ENCODE results near the gene PODXL2. TPM values are rescaled to one million over a fixed set of nuclear protein-coding genes. Genes with fewer than 3 reads are reported as not detected.

The PODXL2 gene
- total and polyA plus RNA-seq, 2 donors (not counting 1 experiment from before 2014, with no cell fraction given): 3.1 to 4.0 TPM

GRCh38 chr3:127667119-127667681 is 38.2 kb downstream of the PODXL2 start:
- no peak overlapping the region for H3K4me3 Mint-ChIP-seq
- H3K27ac Mint-ChIP-seq: no peak overlapping the region
- Histone ChIP-seq H4K20me1 (ENCODE audit: control insufficient read depth, insufficient read depth, low read length, poor library complexity, severe bottlenecking) (no peaks in the 10 kb centered on the region), H3K4me3 (ENCODE audit: control extremely low read depth in 1 of 5, extremely low read depth in 1 of 5, insufficient read depth in 1 of 5, low read depth in 2 of 5, low read length in 4 of 5) (no peak overlapping the region), H3K9ac (ENCODE audit: low read length) (no peak overlapping the region), H2AFZ (ENCODE audit: insufficient read depth, low read depth, low read length, poor library complexity, severe bottlenecking) (no peak overlapping the region), H3K4me1 (ENCODE audit: control insufficient read depth in 2 of 2, insufficient read depth in 2 of 2, low read length in 2 of 2) (peaks cover 7 to 9% of the 10 kb centered on the region in 2 donors), H3K4me2 (replicated peaks; ENCODE audit: low read depth, low read length, poor library complexity, severe bottlenecking) (no peak overlapping the region), H3K36me3 (replicated peaks in 1 of 2; ENCODE audit: control extremely low read depth in 1 of 2, control insufficient read depth in 1 of 2, extremely low read depth in 1 of 2, insufficient read depth in 2 of 2, low read length in 1 of 2) (no peaks in the 10 kb centered on the region), H3K27me3 (replicated peaks in 1 of 4; ENCODE audit: control extremely low read depth in 1 of 4, control insufficient read depth in 3 of 4, insufficient read depth in 4 of 4, low read length in 3 of 4) (no peaks in the 10 kb centered on the region), H3K9me3 (ENCODE audit: control extremely low read depth in 1 of 3, control insufficient read depth in 2 of 3, insufficient read depth in 1 of 3, low read length in 2 of 3) (no peaks in the 10 kb centered on the region), H3K27ac (ENCODE audit: low read length in 2 of 2) (no peak overlapping the region), H3K79me2 (ENCODE audit: control insufficient read depth, insufficient read depth, low read length) (peaks cover 7% of the 10 kb centered on the region)
- 94% methylated on average over 5 of the region's 6 CpGs for WGBS (ENCODE audit: insufficient coverage)
- DNase-seq (no peak), ATAC-seq (ENCODE audit: low read depth) (no peak)
- H3K9me3 Mint-ChIP-seq (ENCODE audit: insufficient read depth): no peaks in the 10 kb centered on the region
- H3K4me1 Mint-ChIP-seq: peaks cover 9% of the 10 kb centered on the region
- intact Hi-C loops (cut with micrococcal nuclease): no loop called here
- CTCF ChIA-PET: interaction anchor here (1.9 kb wide), 1 partner anchor 29 kb away, joined by 4 read pairs; no protein-coding TSS in a partner anchor
- POLR2A ChIA-PET: no interaction called here
- no peaks in the 10 kb centered on the region for H3K27me3 Mint-ChIP-seq
- TF ChIP-seq, protein P1, sequence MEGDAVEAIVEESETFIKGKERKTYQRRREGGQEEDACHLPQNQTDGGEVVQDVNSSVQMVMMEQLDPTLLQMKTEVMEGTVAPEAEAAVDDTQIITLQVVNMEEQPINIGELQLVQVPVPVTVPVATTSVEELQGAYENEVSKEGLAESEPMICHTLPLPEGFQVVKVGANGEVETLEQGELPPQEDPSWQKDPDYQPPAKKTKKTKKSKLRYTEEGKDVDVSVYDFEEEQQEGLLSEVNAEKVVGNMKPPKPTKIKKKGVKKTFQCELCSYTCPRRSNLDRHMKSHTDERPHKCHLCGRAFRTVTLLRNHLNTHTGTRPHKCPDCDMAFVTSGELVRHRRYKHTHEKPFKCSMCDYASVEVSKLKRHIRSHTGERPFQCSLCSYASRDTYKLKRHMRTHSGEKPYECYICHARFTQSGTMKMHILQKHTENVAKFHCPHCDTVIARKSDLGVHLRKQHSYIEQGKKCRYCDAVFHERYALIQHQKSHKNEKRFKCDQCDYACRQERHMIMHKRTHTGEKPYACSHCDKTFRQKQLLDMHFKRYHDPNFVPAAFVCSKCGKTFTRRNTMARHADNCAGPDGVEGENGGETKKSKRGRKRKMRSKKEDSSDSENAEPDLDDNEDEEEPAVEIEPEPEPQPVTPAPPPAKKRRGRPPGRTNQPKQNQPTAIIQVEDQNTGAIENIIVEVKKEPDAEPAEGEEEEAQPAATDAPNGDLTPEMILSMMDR (IDR thresholded peaks at IDR 0.05): no peak
- no peak for TF ChIP-seq EZH2 (IDR thresholded peaks at IDR 0.05; ENCODE audit: borderline replicate concordance, insufficient read depth, low read depth, low read length, poor library complexity, severe bottlenecking)

GRCh38 chr3:127668906-127669305 is 39.9 kb downstream of the PODXL2 start:
- no peak for TF ChIP-seq EZH2 (IDR thresholded peaks at IDR 0.05; ENCODE audit: borderline replicate concordance, insufficient read depth, low read depth, low read length, poor library complexity, severe bottlenecking)
- TF ChIP-seq, protein P1 (IDR thresholded peaks at IDR 0.05): no peak
- H3K4me3 ChIP-seq (ENCODE audit: control extremely low read depth in 1 of 5, extremely low read depth in 1 of 5, insufficient read depth in 1 of 5, low read depth in 2 of 5, low read length in 4 of 5): no peak overlapping the region
- Mint-ChIP-seq H3K27ac (no peak overlapping the region), H3K9me3 (ENCODE audit: insufficient read depth) (no peaks in the 10 kb centered on the region), H3K4me3 (no peak overlapping the region), H3K4me1 (peaks cover 16% of the 10 kb centered on the region), H3K27me3 (no peaks in the 10 kb centered on the region)
- no peaks in the 10 kb centered on the region for H3K36me3 ChIP-seq (replicated peaks in 1 of 2; ENCODE audit: control extremely low read depth in 1 of 2, control insufficient read depth in 1 of 2, extremely low read depth in 1 of 2, insufficient read depth in 2 of 2, low read length in 1 of 2)
- CTCF ChIA-PET: interaction anchor here (1.9 kb wide), 1 partner anchor 28 kb away, joined by 4 read pairs; no protein-coding TSS in a partner anchor
- H2AFZ ChIP-seq (ENCODE audit: insufficient read depth, low read depth, low read length, poor library complexity, severe bottlenecking): no peak overlapping the region
- H3K4me2 ChIP-seq (replicated peaks; ENCODE audit: low read depth, low read length, poor library complexity, severe bottlenecking): no peak overlapping the region
- WGBS (ENCODE audit: insufficient coverage): 98% methylated on average over 6 of the region's 7 CpGs
- intact Hi-C loops (cut with micrococcal nuclease): no loop called here
- peaks cover 8% of the 10 kb centered on the region for H4K20me1 ChIP-seq (ENCODE audit: control insufficient read depth, insufficient read depth, low read length, poor library complexity, severe bottlenecking)
- peaks cover 20% of the 10 kb centered on the region for H3K79me2 ChIP-seq (ENCODE audit: control insufficient read depth, insufficient read depth, low read length)
- no peak overlapping the region for H3K9ac ChIP-seq (ENCODE audit: low read length)
- DNase-seq (no peak), ATAC-seq (ENCODE audit: low read depth) (no peak)
- H3K27me3 ChIP-seq (replicated peaks in 1 of 4; ENCODE audit: control extremely low read depth in 1 of 4, control insufficient read depth in 3 of 4, insufficient read depth in 4 of 4, low read length in 3 of 4): no peaks in the 10 kb centered on the region
- H3K9me3 ChIP-seq (ENCODE audit: control extremely low read depth in 1 of 3, control insufficient read depth in 2 of 3, insufficient read depth in 1 of 3, low read length in 2 of 3): no peaks in the 10 kb centered on the region
- H3K4me1 ChIP-seq (ENCODE audit: control insufficient read depth in 2 of 2, insufficient read depth in 2 of 2, low read length in 2 of 2): peaks cover 13 to 17% of the 10 kb centered on the region in 2 donors
- H3K27ac ChIP-seq (ENCODE audit: low read length in 2 of 2): no peak overlapping the region
- POLR2A ChIA-PET: no interaction called here

Measured in B cell (primary cell).